Activated B cell treated with CpG ODN at 0.5 μM for 24 hours (primary cell): Measurements from ENCODE around the gene SLC16A2. TPM values are rescaled to one million over a fixed set of nuclear protein-coding genes. Genes with fewer than 3 reads are reported as not detected.

Experiments used
- ATAC-seq: fragments of 200-7000 bp; cut with Tn5 transposase; one replicate; pipeline ENCODE4 v1.10.0; 2021; ENCODE audit warnings: low read depth, mild to moderate bottlenecking, moderate library complexity
- CTCF ChIA-PET: fragments of 350-600 bp; sonication (Branson Sonifier 250); formaldehyde crosslinking; loops from one replicate; lab custom pipeline; 2021; ENCODE audit warnings: antibody characterized with exemption; lab: Charles Lee
- POLR2A ChIA-PET: fragments of 350-600 bp; sonication (Branson Sonifier 250); formaldehyde crosslinking; loops from one replicate; lab custom pipeline; 2021; ENCODE audit warnings: antibody characterized with exemption; lab: Charles Lee
- DNase-seq: peaks from one replicate; pipeline ENCODE4 v3.0.0; 2022
- H3K27ac Mint-ChIP-seq: one replicate; pipeline ENCODE4 v1.8.0; 2020; ENCODE audit warnings: mixed read lengths
- H3K27me3 Mint-ChIP-seq: one replicate; pipeline ENCODE4 v1.8.0; 2021; ENCODE audit warnings: mixed read lengths
- H3K36me3 Mint-ChIP-seq: one replicate; pipeline ENCODE4 v1.8.0; 2021; ENCODE audit warnings: low read depth, mixed read lengths
- H3K4me1 Mint-ChIP-seq: one replicate; pipeline ENCODE4 v1.8.0; 2021; ENCODE audit warnings: mixed read lengths
- H3K4me3 Mint-ChIP-seq: one replicate; pipeline ENCODE4 v1.8.0; 2020; ENCODE audit warnings: mild to moderate bottlenecking, mixed read lengths
- H3K9me3 Mint-ChIP-seq: one replicate; pipeline ENCODE4 v1.8.0; 2020; ENCODE audit warnings: mixed read lengths
- CTCF ChIP-seq: fragments of 200-600 bp; IDR thresholded peaks from one replicate; pipeline ENCODE4 v1.8.0; 2022; ENCODE audit warnings: antibody characterized with exemption, mild to moderate bottlenecking
- intact Hi-C: fragments of 100-400 bp; cut with micrococcal nuclease; formaldehyde crosslinking; loops from one replicate; pipeline ENCODE4 v1.15.1; 2024
- total RNA-seq: library from RNA; stranded (reverse); gene quantifications from 2 replicates; pipeline ENCODE4 v1.2.3, GENCODE V29; 2022

Gene SLC16A2
- total RNA-seq, 1 donor from 2014 or later, result not detected

GRCh38 chrX:74383611-74384010, 37.7 kb upstream of the SLC16A2 start:
- no peaks in the 10 kb centered on the region for H3K36me3 Mint-ChIP-seq
- POLR2A ChIA-PET, result no interaction called here
- intact Hi-C loops, result loop anchor here (1.0 to 2.0 kb wide), 3 partner anchors 93 to 167 kb away; no protein-coding TSS in a partner anchor
- H3K4me3 Mint-ChIP-seq, result no peak overlapping the region
- no peak for TF ChIP-seq CTCF
- DNase-seq (no peak), ATAC-seq (no peak)
- H3K4me1 Mint-ChIP-seq, result no peaks in the 10 kb centered on the region
- CTCF ChIA-PET, result interaction anchor here (1.2 kb wide), 1 partner anchor 150 kb away, joined by 3 read pairs; no protein-coding TSS in a partner anchor
- H3K9me3 Mint-ChIP-seq, result no peaks in the 10 kb centered on the region
- no peak overlapping the region for H3K27ac Mint-ChIP-seq
- peaks cover 3% of the 10 kb centered on the region for H3K27me3 Mint-ChIP-seq

- ChIA-PET POLR2A (no interaction called here), CTCF (no interaction called here)
- Mint-ChIP-seq H3K9me3 (no peaks in the 10 kb centered on the region), H3K27ac (no peak overlapping the region), H3K36me3 (no peaks in the 10 kb centered on the region), H3K4me1 (no peaks in the 10 kb centered on the region), H3K4me3 (no peak overlapping the region), H3K27me3 (peaks cover 12% of the 10 kb centered on the region)
- DNase-seq, result no peak
- no peak for TF ChIP-seq CTCF
- ATAC-seq, result no peak
- intact Hi-C loops, result no loop called here
These were observed 32.1 kb upstream of the SLC16A2 start for GRCh38 chrX:74389016-74389722.

- ATAC-seq, result no peak
- H3K9me3 Mint-ChIP-seq, result peaks cover 2% of the 10 kb centered on the region
- POLR2A ChIA-PET, result no interaction called here
- H3K27ac Mint-ChIP-seq, result no peak overlapping the region
- no peak overlapping the region for H3K4me3 Mint-ChIP-seq
- no peak for DNase-seq
- intact Hi-C loops, result no loop called here
- H3K27me3 Mint-ChIP-seq, result peaks cover 5% of the 10 kb centered on the region
- CTCF ChIA-PET, result no interaction called here
- no peaks in the 10 kb centered on the region for H3K4me1 Mint-ChIP-seq
- no peaks in the 10 kb centered on the region for H3K36me3 Mint-ChIP-seq
- TF ChIP-seq CTCF, result no peak
These were observed 25.7 kb upstream of the SLC16A2 start for GRCh38 chrX:74395556-74395955.

- intact Hi-C loops, result no loop called here
- ATAC-seq (no peak), DNase-seq (no peak)
- Mint-ChIP-seq H3K9me3 (no peaks in the 10 kb centered on the region), H3K4me1 (no peaks in the 10 kb centered on the region), H3K4me3 (no peak overlapping the region), H3K27ac (no peak overlapping the region), H3K36me3 (no peaks in the 10 kb centered on the region), H3K27me3 (peaks cover 4% of the 10 kb centered on the region)
- POLR2A ChIA-PET, result no interaction called here
- TF ChIP-seq CTCF, result no peak
- CTCF ChIA-PET, result no interaction called here
These were observed 15.3 kb upstream of the SLC16A2 start for GRCh38 chrX:74405973-74406489.

GRCh38 chrX:74408304-74408703, 13.0 kb upstream of the SLC16A2 start:
- Mint-ChIP-seq H3K9me3 (no peaks in the 10 kb centered on the region), H3K36me3 (no peaks in the 10 kb centered on the region), H3K4me1 (no peaks in the 10 kb centered on the region), H3K27me3 (peaks cover 2% of the 10 kb centered on the region), H3K27ac (no peak overlapping the region), H3K4me3 (no peak overlapping the region)
- ATAC-seq (no peak), DNase-seq (no peak)
- intact Hi-C loops, result no loop called here
- ChIA-PET CTCF (no interaction called here), POLR2A (no interaction called here)
- TF ChIP-seq CTCF, result no peak
